Breast epithelium (tissue), 4 donors: ENCODE results near the gene INSIG1. TPM values are rescaled to one million over a fixed set of nuclear protein-coding genes. Genes with fewer than 3 reads are reported as not detected.

ENCODE experiments used
- DNase-seq, 2 donors: peaks; one replicate each; pipeline ENCODE4 v3.0.0-alpha.2; 2019; ENCODE audit warnings: low spot score in 2 of 2
- H3K27ac ChIP-seq, 2 donors: fragments of 200-600 bp; sonication (generic) in 1 of 2; one replicate each; pipeline ENCODE4 v1.5.1; 2016 to 2019; ENCODE audit warnings: mild to moderate bottlenecking in 1 of 2
- H3K27me3 ChIP-seq, 2 donors: fragments of 200-600 bp; sonication (generic) in 1 of 2; one replicate each; pipeline versions ENCODE4 v1.5.1 to v1.6.0; 2017 to 2019; ENCODE audit warnings: control low read depth in 1 of 2, mild to moderate bottlenecking in 1 of 2
- H3K36me3 ChIP-seq: fragments of 200-600 bp; one replicate; pipeline ENCODE4 v1.5.1; 2019
- H3K4me1 ChIP-seq, 2 donors: fragments of 200-600 bp; sonication (generic); one replicate each; pipeline ENCODE4 v1.5.1; 2016 to 2019; ENCODE audit warnings: control low read depth in 1 of 2
- H3K4me3 ChIP-seq, 3 donors: fragments of 200-600 bp; sonication (generic); 1 replicate in 2 of 3; 2 replicates in 1 of 3; pipeline ENCODE4 v1.5.1; 2016 to 2019; ENCODE audit warnings: mild to moderate bottlenecking in 3 of 3, moderate library complexity in 2 of 3
- H3K9me3 ChIP-seq, 2 donors: fragments of 200-600 bp; sonication (generic) in 1 of 2; one replicate each; pipeline ENCODE4 v1.5.1; 2016 to 2019; ENCODE audit warnings: control low read depth in 1 of 2
- POLR2A ChIP-seq: fragments of 450-650 bp; IDR thresholded peaks from one replicate; pipeline ENCODE4 v1.6.1; 2016; ENCODE audit warnings: antibody characterized with exemption, mild to moderate bottlenecking, moderate library complexity
- POLR2AphosphoS5 ChIP-seq, 3 donors: sonication (generic); formaldehyde crosslinking; IDR thresholded peaks; one replicate each; pipeline ENCODE4 v1.6.1; 2017; ENCODE audit warnings: antibody characterized with exemption in 3 of 3
- intact Hi-C: fragments of 100-400 bp; cut with DNase I; formaldehyde crosslinking; loops from one replicate; pipeline ENCODE4 v1.15.1; 2023; ENCODE audit warnings: low total_unique reads
- total RNA-seq, 3 donors: library from RNA; depleted of rRNA; stranded (reverse); fragments of >200 nt; gene quantifications; one replicate each; pipeline ENCODE4 v1.1.0, GENCODE V29; 2016
- TF ChIP-seq, protein P1 (sequence below), 3 donors: fragments of 450-650 bp; IDR thresholded peaks; one replicate each; pipeline ENCODE4 v1.5.1; 2016 to 2017; ENCODE audit warnings: antibody characterized with exemption in 3 of 3, mild to moderate bottlenecking in 3 of 3, moderate library complexity in 3 of 3

The INSIG1 gene
- total RNA-seq, 3 donors from 2014 or later = 37.0 to 89.6 (median 66.0) TPM

GRCh38 chr7:155262031-155262430 lies 35.6 kb upstream of the INSIG1 start:
- TF ChIP-seq, protein P1, sequence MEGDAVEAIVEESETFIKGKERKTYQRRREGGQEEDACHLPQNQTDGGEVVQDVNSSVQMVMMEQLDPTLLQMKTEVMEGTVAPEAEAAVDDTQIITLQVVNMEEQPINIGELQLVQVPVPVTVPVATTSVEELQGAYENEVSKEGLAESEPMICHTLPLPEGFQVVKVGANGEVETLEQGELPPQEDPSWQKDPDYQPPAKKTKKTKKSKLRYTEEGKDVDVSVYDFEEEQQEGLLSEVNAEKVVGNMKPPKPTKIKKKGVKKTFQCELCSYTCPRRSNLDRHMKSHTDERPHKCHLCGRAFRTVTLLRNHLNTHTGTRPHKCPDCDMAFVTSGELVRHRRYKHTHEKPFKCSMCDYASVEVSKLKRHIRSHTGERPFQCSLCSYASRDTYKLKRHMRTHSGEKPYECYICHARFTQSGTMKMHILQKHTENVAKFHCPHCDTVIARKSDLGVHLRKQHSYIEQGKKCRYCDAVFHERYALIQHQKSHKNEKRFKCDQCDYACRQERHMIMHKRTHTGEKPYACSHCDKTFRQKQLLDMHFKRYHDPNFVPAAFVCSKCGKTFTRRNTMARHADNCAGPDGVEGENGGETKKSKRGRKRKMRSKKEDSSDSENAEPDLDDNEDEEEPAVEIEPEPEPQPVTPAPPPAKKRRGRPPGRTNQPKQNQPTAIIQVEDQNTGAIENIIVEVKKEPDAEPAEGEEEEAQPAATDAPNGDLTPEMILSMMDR (IDR thresholded peaks at IDR 0.05) = no peak
- Histone ChIP-seq H3K4me1 (peaks cover 0 to 2% of the 10 kb centered on the region in 2 donors), H3K27ac (no peak overlapping the region), H3K4me3 (no peak overlapping the region), H3K36me3 (no peaks in the 10 kb centered on the region), H3K9me3 (no peaks in the 10 kb centered on the region), H3K27me3 (no peaks in the 10 kb centered on the region)
- no peak for DNase-seq
- intact Hi-C loops = no loop called here

GRCh38 chr7:155263051-155263450 lies 34.6 kb upstream of the INSIG1 start:
- intact Hi-C loops = no loop called here
- no peak for DNase-seq
- no peaks in the 10 kb centered on the region for H3K36me3 ChIP-seq
- no peaks in the 10 kb centered on the region for H3K9me3 ChIP-seq
- no peak overlapping the region for H3K4me3 ChIP-seq
- H3K27ac ChIP-seq = no peak overlapping the region
- TF ChIP-seq POLR2AphosphoS5 (IDR thresholded peaks at IDR 0.05) = no peak
- TF ChIP-seq POLR2A = no peak
- TF ChIP-seq, protein P1 (IDR thresholded peaks at IDR 0.05) = no peak
- no peaks in the 10 kb centered on the region for H3K27me3 ChIP-seq
- H3K4me1 ChIP-seq = no peaks in the 10 kb centered on the region

GRCh38 chr7:155263581-155264143 lies 34.0 kb upstream of the INSIG1 start:
- Histone ChIP-seq H3K4me1 (no peaks in the 10 kb centered on the region), H3K9me3 (no peaks in the 10 kb centered on the region), H3K27me3 (no peaks in the 10 kb centered on the region), H3K4me3 (no peak overlapping the region), H3K27ac (no peak overlapping the region), H3K36me3 (no peaks in the 10 kb centered on the region)
- DNase-seq = no peak
- TF ChIP-seq, protein P1 (IDR thresholded peaks at IDR 0.05) = no peak
- no peak for TF ChIP-seq POLR2A
- TF ChIP-seq POLR2AphosphoS5 (IDR thresholded peaks at IDR 0.05) = no peak
- intact Hi-C loops = no loop called here

GRCh38 chr7:155265144-155265543 lies 32.5 kb upstream of the INSIG1 start:
- intact Hi-C loops = no loop called here
- no peaks in the 10 kb centered on the region for H3K36me3 ChIP-seq
- H3K27ac ChIP-seq = no peak overlapping the region
- no peaks in the 10 kb centered on the region for H3K4me1 ChIP-seq
- no peaks in the 10 kb centered on the region for H3K27me3 ChIP-seq
- TF ChIP-seq, protein P1 (IDR thresholded peaks at IDR 0.05) = no peak
- TF ChIP-seq POLR2A (no peak), POLR2AphosphoS5 (IDR thresholded peaks at IDR 0.05) (no peak)
- no peak overlapping the region for H3K4me3 ChIP-seq
- no peak for DNase-seq
- no peaks in the 10 kb centered on the region for H3K9me3 ChIP-seq

GRCh38 chr7:155265961-155266360 lies 31.7 kb upstream of the INSIG1 start:
- Histone ChIP-seq H3K4me1 (no peaks in the 10 kb centered on the region), H3K36me3 (no peaks in the 10 kb centered on the region), H3K27me3 (no peaks in the 10 kb centered on the region), H3K4me3 (no peak overlapping the region), H3K27ac (no peak overlapping the region), H3K9me3 (no peaks in the 10 kb centered on the region)
- intact Hi-C loops = no loop called here
- DNase-seq = no peak
- TF ChIP-seq POLR2A = no peak
- no peak for TF ChIP-seq POLR2AphosphoS5 (IDR thresholded peaks at IDR 0.05)
- TF ChIP-seq, protein P1 (IDR thresholded peaks at IDR 0.05) = no peak
